Smooth muscle cell (in vitro differentiated cells): ENCODE data around the gene C20orf144. TPM values are rescaled to one million over a fixed set of nuclear protein-coding genes. Genes with fewer than 3 reads are reported as not detected.
"Not testable (repeated sequence)": the region's sequence is repeated elsewhere in the genome, so short reads cannot be mapped to it uniquely, and the experiment has no call there.

Experiments
- DNase-seq: peaks from one replicate; lab custom pipeline; 2025; ENCODE audit not compliant: unreplicated experiment; lab: John Stamatoyannopoulos, UW
- H2AFZ ChIP-seq: fragments of 200-600 bp; sonication (generic); 2 replicates; pipeline ENCODE4 v1.6.0; 2016; ENCODE audit warnings: antibody characterized with exemption, low read depth, mild to moderate bottlenecking
- H3F3A ChIP-seq: fragments of 200-600 bp; sonication (generic); 2 replicates; pipeline ENCODE4 v1.6.0; 2017; ENCODE audit warnings: antibody characterized with exemption, low read depth
- H3K27ac ChIP-seq: fragments of 200-600 bp; sonication (generic); 2 replicates; pipeline ENCODE4 v1.5.1; 2016; ENCODE audit warnings: low read depth, mild to moderate bottlenecking
- H3K27me3 ChIP-seq: fragments of 200-600 bp; sonication (generic); 2 replicates; pipeline ENCODE4 v1.6.1; 2016; ENCODE audit warnings: low read depth, mild to moderate bottlenecking
- H3K36me3 ChIP-seq: fragments of 200-600 bp; sonication (generic); 2 replicates; pipeline ENCODE4 v1.5.1; 2016; ENCODE audit warnings: low read depth
- H3K4me1 ChIP-seq: fragments of 200-600 bp; sonication (generic); 2 replicates; pipeline ENCODE4 v1.5.1; 2016; ENCODE audit warnings: low read depth
- H3K4me2 ChIP-seq: fragments of 200-600 bp; sonication (generic); 2 replicates; pipeline ENCODE4 v1.6.0; 2016; ENCODE audit warnings: mild to moderate bottlenecking
- H3K4me3 ChIP-seq: fragments of 200-600 bp; sonication (generic); 2 replicates; pipeline ENCODE4 v1.5.1; 2016; ENCODE audit warnings: mild to moderate bottlenecking
- H3K79me2 ChIP-seq: fragments of 200-600 bp; sonication (generic); 2 replicates; pipeline ENCODE4 v1.6.0; 2016; ENCODE audit warnings: low read depth, mild to moderate bottlenecking
- H3K9ac ChIP-seq: fragments of 200-600 bp; sonication (generic); 2 replicates; pipeline ENCODE4 v1.6.0; 2016; ENCODE audit warnings: low read depth
- H3K9me3 ChIP-seq: fragments of 200-600 bp; sonication (generic); replicated peaks from 2 replicates; pipeline ENCODE4 v1.5.1; 2016; ENCODE audit warnings: low read depth
- H4K20me1 ChIP-seq: fragments of 200-600 bp; sonication (generic); 2 replicates; pipeline ENCODE4 v1.6.0; 2016; ENCODE audit warnings: low read depth
- CTCF ChIP-seq: fragments of 200-600 bp; sonication (generic); IDR thresholded peaks from 2 replicates; pipeline ENCODE4 v1.5.1; 2017; ENCODE audit warnings: borderline replicate concordance, mild to moderate bottlenecking, antibody characterized with exemption; ENCODE audit not compliant: insufficient read depth, poor library complexity, severe bottlenecking
- WGBS: methylation state at CpG from one replicate; pipeline ENCODE4 v1.1.7; 2016; ENCODE audit warnings: low lambda C conversion rate; 5-methylcytosine and 5-hydroxymethylcytosine counted together
- polyA plus RNA-seq: library from polyadenylated mRNA; unstranded; fragments of >200 nt; fragmentation: Nextera tagmentation; extraction: Ambion mirVana; gene quantifications from 2 replicates; pipeline ENCODE4 v1.2.1, GENCODE V29; 2016
- total RNA-seq: library from RNA; depleted of rRNA; stranded (reverse); fragments of >200 nt; gene quantifications from 2 replicates; pipeline ENCODE4 v1.2.3, GENCODE V29; 2014

The C20orf144 gene
- total and polyA plus RNA-seq, 2 experiments from 2014 or later: 0.73 to 1.1 TPM

- no peak for TF ChIP-seq CTCF
- no peak overlapping the region for H3K4me3 ChIP-seq
- WGBS: 89% methylated on average over 5 of the region's 5 CpGs
- H3K27me3 ChIP-seq: no peaks in the 10 kb centered on the region
- no peak overlapping the region for H3K27ac ChIP-seq
- no peaks in the 10 kb centered on the region for H3K79me2 ChIP-seq
- H3F3A ChIP-seq: no peaks in the 10 kb centered on the region
- H3K36me3 ChIP-seq: peaks cover 37% of the 10 kb centered on the region
- H3K4me1 ChIP-seq: no peaks in the 10 kb centered on the region
- H4K20me1 ChIP-seq: peaks cover 3% of the 10 kb centered on the region
- no peak overlapping the region for H3K4me2 ChIP-seq
- no peak for DNase-seq
- H3K9me3 ChIP-seq: no peaks in the 10 kb centered on the region
- H3K9ac ChIP-seq: no peak overlapping the region
- H2AFZ ChIP-seq: no peak overlapping the region
These were observed 32.1 kb upstream of the C20orf144 start for GRCh38 chr20:33629979-33630378.

GRCh38 chr20:33630507-33630906 is 31.6 kb upstream of the C20orf144 start:
- 80% methylated on average over 4 of the region's 4 CpGs for WGBS
- no peak overlapping the region for H3K27ac ChIP-seq
- peaks cover 31% of the 10 kb centered on the region for H3K36me3 ChIP-seq

GRCh38 chr20:33631910-33632309 is 30.2 kb upstream of the C20orf144 start:
- WGBS: 94% methylated on average over 4 of the region's 4 CpGs
- not testable (repeated sequence) for H3F3A ChIP-seq, H3K27me3 ChIP-seq, H3K9me3 ChIP-seq, H3K4me1 ChIP-seq, H3K79me2 ChIP-seq, H3K4me3 ChIP-seq, H4K20me1 ChIP-seq, H3K4me2 ChIP-seq, H3K9ac ChIP-seq, H3K27ac ChIP-seq, DNase-seq, H2AFZ ChIP-seq
- peaks cover 31% of the 10 kb centered on the region for H3K36me3 ChIP-seq

More at GRCh38 chr20:33630507-33630906, 31.6 kb upstream of the C20orf144 start:
- H3K4me2 ChIP-seq: no peak overlapping the region
- peaks cover 3% of the 10 kb centered on the region for H4K20me1 ChIP-seq
- no peaks in the 10 kb centered on the region for H3K79me2 ChIP-seq
- DNase-seq: no peak
- no peak for TF ChIP-seq CTCF
- H3K4me1 ChIP-seq: no peaks in the 10 kb centered on the region
- H3K9me3 ChIP-seq: no peaks in the 10 kb centered on the region
- H3K27me3 ChIP-seq: no peaks in the 10 kb centered on the region
- no peak overlapping the region for H3K4me3 ChIP-seq
- H3K9ac ChIP-seq: no peak overlapping the region
- no peak overlapping the region for H2AFZ ChIP-seq
- no peaks in the 10 kb centered on the region for H3F3A ChIP-seq

GRCh38 chr20:33635341-33635740 is 26.8 kb upstream of the C20orf144 start:
- Histone ChIP-seq H3K79me2 (no peaks in the 10 kb centered on the region), H3K27me3 (no peaks in the 10 kb centered on the region), H3K9me3 (no peaks in the 10 kb centered on the region), H3K27ac (no peak overlapping the region), H3K4me1 (no peaks in the 10 kb centered on the region), H3K9ac (no peak overlapping the region), H2AFZ (no peak overlapping the region), H3F3A (no peaks in the 10 kb centered on the region), H3K4me2 (no peak overlapping the region), H3K36me3 (peaks cover 16% of the 10 kb centered on the region), H3K4me3 (no peak overlapping the region), H4K20me1 (peaks cover 3% of the 10 kb centered on the region)
- 92% methylated on average over 3 of the region's 3 CpGs for WGBS
- DNase-seq: no peak
- no peak for TF ChIP-seq CTCF
